ENCODE data around the gene SLC7A11.

SLC7A11 gene

DNA sequence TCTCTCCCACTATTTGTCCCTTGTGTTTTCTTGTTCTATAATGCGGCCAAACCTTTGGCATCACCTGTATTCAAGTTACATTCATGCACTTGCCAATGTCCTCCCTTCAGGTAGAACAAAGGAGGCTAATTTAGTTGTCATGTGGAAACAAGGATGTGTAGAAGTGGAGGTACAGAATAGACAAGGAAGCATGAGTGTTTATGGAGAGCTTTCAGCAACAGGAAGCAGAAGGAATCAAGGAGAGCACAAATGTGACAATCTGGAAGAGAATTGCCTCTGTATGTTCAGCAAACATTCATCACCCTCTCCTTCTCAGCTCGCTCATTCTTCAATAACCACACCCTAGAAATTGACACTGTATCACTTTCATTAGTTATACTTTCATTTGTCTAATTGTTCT, 103.4 kb downstream of the SLC7A11 start:
- H3K4me3 ChIP-seq (ENCODE audit: low read depth, low read length) = no peak overlapping the region
- TF ChIP-seq, protein P1, sequence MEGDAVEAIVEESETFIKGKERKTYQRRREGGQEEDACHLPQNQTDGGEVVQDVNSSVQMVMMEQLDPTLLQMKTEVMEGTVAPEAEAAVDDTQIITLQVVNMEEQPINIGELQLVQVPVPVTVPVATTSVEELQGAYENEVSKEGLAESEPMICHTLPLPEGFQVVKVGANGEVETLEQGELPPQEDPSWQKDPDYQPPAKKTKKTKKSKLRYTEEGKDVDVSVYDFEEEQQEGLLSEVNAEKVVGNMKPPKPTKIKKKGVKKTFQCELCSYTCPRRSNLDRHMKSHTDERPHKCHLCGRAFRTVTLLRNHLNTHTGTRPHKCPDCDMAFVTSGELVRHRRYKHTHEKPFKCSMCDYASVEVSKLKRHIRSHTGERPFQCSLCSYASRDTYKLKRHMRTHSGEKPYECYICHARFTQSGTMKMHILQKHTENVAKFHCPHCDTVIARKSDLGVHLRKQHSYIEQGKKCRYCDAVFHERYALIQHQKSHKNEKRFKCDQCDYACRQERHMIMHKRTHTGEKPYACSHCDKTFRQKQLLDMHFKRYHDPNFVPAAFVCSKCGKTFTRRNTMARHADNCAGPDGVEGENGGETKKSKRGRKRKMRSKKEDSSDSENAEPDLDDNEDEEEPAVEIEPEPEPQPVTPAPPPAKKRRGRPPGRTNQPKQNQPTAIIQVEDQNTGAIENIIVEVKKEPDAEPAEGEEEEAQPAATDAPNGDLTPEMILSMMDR (IDR thresholded peaks at IDR 0.05; ENCODE audit: low read depth, low read length) = no peak
- in situ Hi-C loops (cut with HindIII; ENCODE audit: low sequenced_read_pairs) = no loop called here
- DNase-seq (ENCODE audit: low read depth, low spot score) = no peak

DNA sequence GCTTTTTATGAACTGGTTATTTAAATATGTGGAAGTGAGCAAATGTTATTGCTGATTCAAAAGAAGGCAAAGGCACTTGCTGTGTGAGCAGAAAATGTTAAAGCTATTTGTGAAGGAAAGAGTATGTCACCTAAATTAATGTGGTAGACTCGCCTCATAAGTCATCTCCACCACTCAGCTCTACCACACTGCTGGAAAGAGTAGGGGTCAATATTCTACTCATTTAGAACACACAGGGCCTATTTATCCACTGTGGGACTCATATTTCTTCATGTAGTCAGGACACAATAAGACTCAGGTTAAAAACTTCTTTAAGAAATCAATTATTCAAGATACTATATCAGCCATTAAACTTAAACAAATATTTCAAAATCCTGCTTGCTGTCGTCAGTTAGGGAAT, 106.5 kb downstream of the SLC7A11 start:
- no peak overlapping the region for H3K4me3 ChIP-seq (ENCODE audit: low read depth, low read length)
- in situ Hi-C loops (cut with HindIII; ENCODE audit: low sequenced_read_pairs) = no loop called here

DNA sequence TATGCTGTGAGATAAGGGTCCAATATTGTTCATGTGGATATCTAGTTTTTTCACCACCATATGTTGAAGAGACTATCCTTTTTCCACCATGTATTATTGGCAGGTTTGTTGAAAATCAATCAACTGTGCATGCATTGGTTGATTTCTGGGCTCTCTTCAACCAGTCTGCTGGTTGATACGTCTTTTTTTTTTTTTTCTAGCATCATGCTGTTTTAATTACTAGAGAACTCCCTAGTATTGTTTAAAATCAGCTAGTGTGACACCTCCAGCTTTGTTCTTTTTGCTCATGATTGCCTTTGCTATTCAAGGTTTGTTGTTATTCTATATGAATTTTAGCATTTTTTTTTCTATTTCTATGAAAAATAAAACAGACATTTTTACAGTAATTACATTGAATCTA, 123.9 kb downstream of the SLC7A11 start:
- no peak for DNase-seq (ENCODE audit: low read depth, low spot score)
- TF ChIP-seq, protein P1 (IDR thresholded peaks at IDR 0.05; ENCODE audit: low read depth, low read length) = no peak

More for the DNA sequence above, 106.5 kb downstream of the SLC7A11 start:
- TF ChIP-seq, protein P1 (IDR thresholded peaks at IDR 0.05; ENCODE audit: low read depth, low read length) = no peak
- DNase-seq (ENCODE audit: low read depth, low spot score) = no peak

DNA sequence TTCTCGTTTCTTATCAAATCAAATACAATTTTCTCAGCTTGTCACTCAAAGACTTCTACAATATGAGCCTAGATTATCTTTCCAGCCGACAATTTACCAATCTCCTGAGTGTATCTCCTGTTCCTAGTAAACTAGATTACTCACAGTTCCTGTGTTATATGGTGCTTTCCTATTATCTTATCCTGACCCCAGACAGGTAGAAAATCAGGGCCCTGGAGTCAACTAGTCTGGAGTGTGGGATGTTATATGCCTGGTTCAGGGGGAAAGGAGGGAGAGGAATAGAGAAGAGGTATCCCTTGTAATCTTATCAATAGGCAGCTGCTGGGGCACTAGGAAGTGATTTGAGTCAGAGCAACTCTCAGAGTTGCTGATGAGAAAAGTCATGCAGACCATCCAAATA, 127.1 kb downstream of the SLC7A11 start:
- TF ChIP-seq, protein P1 (IDR thresholded peaks at IDR 0.05; ENCODE audit: low read depth, low read length) = no peak
- no peak for DNase-seq (ENCODE audit: low read depth, low spot score)
- in situ Hi-C loops (cut with HindIII; ENCODE audit: low sequenced_read_pairs) = no loop called here
- no peak overlapping the region for H3K4me3 ChIP-seq (ENCODE audit: low read depth, low read length)

More for the DNA sequence above, 123.9 kb downstream of the SLC7A11 start:
- in situ Hi-C loops (cut with HindIII; ENCODE audit: low sequenced_read_pairs) = no loop called here
- H3K4me3 ChIP-seq (ENCODE audit: low read depth, low read length) = no peak overlapping the region

DNA sequence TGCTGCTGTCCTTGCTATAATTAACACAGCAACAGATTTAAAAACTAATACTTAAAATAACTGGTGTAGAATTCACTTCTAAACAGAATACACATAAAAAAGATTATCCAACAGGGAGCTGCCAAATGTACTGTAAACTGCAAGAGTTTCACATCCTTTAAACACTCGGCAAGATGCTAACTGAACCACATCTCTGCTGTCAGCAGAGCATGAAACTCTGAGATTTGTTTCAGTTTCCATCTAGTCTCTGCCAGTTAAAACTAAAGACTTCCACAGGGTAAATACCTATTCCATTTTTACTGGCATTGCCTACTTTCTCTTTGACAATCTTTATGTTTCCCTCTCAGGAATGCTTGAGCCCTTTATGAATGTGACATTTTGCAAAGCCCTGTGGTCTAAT, 127.7 kb downstream of the SLC7A11 start:
- in situ Hi-C loops (cut with HindIII; ENCODE audit: low sequenced_read_pairs) = no loop called here
- TF ChIP-seq, protein P1 (IDR thresholded peaks at IDR 0.05; ENCODE audit: low read depth, low read length) = no peak
- DNase-seq (ENCODE audit: low read depth, low spot score) = no peak
- H3K4me3 ChIP-seq (ENCODE audit: low read depth, low read length) = no peak overlapping the region
